ENCODE measurements around the gene THSD4.

DNA sequence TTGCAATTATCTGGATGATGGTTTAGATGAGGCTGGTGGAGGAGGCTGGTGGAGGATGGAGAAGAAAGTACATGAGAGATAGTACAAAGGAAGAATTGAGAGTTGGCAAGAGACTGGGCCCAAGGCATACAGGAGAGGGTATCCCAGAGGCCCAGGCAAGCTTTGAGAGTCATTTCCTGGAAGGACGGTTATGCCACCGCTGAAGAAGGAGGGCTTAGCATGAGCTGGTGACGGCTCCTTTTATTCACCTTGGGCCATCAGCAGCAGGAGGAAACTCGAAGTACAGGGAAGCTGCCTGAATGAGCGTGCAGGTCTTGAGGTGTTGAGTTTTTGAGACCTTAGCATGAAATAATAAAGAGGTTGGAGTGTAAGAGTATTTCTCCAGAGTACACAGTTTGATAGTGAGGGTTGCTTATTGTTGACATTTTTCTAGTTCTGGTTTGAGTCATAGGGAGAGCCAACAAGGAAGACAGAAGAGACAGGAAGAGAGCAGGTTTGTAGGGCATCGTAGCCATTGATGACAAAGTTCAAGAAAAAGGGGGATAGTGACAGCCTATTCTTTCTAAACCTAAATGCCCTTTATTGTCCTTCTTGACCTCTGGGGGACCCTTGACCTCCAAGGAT lies 13.8 kb downstream of the THSD4 start:
- TF ChIP-seq EZH2 (optimal IDR thresholded peaks at IDR 0.05; ENCODE audit: low read depth, low read length) (no peak), CTCF (IDR thresholded peaks at IDR 0.05; ENCODE audit: low read length) (no peak)

Data from MM.1S (cell line).